Activated CD8-positive, alpha-beta memory T cell treated with anti-CD3 and anti-CD28 coated beads for 1 hour (primary cell): ENCODE results near the gene MTHFD1L.
"Not testable (repeated sequence)": the region's sequence is repeated elsewhere in the genome, so short reads cannot be mapped to it uniquely, and the experiment has no call there.

ENCODE experiments used
- DNase-seq, 2 donors: peaks; one replicate each; pipeline ENCODE4 v3.0.0-alpha.2; 2020; ENCODE audit warnings: low read depth in 1 of 2; ENCODE audit errors: extremely low read depth in 1 of 2

MTHFD1L gene

DNA sequence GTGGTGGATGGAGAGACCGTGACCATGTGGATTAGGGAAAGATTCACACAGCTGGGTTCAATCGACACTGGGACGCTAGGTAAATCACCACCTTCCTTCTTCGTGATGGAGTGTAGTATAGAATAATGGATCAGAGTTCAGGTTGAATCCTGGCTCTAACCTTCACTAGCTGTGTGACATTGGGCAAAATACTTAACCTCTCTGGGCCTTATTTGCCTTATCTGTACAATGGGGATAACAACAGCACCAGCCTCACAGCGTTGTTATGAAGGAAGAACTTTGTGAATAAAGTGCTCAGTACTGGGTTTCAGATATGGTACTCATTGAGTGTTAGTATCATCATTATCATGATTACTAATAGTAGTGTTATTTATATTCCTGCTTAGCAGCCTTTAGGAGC lies 248.1 kb downstream of the MTHFD1L start:
- DNase-seq, result no peak

DNA sequence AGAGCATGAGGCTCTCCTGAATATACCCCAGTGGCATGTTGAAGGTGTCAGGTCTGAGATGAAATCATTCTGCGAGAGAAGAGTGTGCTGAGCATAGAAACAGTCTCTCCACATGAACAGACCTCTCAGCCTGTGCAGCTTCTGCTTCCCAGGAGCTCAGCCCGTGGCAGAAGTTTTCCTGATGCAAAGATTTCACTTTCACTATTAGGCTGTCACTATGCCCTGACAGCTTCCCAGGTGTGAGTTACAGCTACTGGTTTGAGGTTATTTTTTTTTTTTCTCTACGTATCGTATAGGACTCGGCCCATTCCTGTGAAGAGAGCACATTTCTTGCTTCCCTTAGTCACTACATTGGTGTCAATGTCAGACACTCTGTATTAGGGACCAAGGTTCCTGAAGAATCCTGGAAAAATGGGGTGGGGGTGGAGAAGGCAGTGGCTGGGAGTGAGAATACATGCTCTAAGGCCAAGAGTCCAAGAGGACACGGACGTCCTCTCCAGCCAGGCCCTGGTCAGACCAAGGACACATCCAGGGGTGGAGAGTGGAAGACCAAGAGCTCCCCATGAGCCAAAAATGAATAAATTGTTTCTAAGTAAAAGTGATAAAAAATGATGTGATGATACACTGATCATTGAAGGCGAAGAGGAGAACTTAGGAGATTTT lies 253.1 kb downstream of the MTHFD1L start:
- DNase-seq, result no peak

DNA sequence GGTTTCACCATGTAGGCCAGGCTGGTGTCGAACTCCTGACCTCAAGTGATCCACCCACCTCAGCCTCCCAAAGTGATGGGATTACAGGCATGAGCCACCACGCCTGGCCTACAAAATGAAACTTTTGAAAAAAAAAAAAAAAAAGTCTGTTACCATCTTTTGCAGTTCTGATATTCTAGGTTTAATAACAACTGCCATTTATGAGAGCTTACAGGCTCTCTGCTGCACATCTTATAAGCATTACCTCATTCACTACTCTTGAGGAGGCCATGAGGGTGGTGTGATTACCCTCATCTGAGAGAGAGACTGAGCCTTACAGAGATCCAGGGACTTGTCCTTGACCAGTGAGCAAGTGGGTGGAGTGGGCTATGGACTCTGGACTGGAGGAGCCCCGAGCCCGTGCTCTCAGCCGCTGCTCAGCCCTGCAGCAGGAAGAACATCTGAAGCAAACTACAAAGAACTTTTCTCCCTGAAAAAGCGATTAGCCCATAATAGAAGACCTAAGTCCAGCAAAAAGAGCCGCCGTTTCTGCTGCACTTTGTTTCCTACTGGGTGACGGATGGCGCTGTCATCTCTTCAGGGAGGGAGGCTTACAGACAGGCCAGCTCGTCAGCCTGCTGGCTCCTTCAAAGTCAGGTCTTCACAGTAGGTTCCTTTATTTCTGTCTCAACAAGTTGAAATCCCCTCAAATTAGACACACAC lies 254.5 kb downstream of the MTHFD1L start:
- no peak for DNase-seq

DNA sequence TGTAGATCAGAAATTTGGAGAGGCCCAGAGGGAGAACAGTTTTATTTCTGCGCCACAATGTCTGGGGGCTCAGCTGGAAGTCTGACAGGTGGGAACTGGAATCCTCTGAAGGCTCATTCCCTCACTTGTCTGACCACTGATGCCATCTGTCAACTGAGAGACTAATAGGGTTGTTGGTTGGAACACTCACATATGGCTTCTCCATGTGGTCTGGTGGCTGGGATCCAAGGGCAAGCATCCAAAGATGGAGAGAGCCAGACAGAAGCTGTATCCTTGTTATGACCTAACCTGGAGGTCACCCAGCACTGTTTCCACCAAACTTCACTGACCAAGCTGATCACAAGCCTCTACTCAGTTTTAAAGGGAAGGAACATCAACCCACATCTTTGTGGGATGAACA lies 256.4 kb downstream of the MTHFD1L start:
- DNase-seq, result no peak

DNA sequence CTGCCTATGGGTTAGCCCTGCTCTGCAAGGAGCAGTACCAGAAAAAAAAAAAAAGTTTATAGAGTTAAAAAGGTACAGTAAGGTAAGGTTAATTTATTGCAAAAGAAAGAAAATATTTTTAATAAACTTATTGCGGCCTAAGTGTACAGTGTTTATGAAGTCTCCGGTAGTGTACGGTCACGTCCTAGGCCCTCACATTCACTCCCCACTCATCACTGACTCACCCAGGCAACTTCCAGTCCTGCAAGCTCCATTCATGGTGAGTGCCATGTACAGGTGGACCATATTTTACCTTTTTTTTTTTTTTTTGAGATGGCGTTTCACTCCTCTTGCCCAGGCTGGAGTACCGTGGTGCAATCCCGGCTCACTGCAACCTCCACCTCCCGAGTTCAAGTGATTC lies 258.1 kb downstream of the MTHFD1L start:
- not testable (repeated sequence) for DNase-seq

DNA sequence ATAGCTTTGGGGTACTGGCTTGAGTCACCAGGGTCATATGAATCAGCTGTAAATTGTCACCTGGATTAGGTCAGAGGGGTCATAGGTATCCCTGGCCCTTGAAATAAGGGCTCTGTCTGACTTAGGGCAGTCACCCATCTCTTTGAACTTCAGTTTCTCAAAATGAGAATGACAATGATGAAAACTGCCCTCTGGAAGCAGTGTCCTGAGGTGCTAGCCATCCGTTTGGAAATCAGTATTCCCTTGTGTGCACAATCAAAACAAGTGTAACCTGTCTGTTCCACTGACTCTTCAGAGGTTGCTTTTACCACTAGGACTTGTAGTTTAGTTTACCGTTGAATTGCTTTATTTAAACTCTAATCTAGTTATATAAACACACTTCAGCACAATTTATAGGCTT lies 259.7 kb downstream of the MTHFD1L start:
- DNase-seq, result not testable (repeated sequence)

DNA sequence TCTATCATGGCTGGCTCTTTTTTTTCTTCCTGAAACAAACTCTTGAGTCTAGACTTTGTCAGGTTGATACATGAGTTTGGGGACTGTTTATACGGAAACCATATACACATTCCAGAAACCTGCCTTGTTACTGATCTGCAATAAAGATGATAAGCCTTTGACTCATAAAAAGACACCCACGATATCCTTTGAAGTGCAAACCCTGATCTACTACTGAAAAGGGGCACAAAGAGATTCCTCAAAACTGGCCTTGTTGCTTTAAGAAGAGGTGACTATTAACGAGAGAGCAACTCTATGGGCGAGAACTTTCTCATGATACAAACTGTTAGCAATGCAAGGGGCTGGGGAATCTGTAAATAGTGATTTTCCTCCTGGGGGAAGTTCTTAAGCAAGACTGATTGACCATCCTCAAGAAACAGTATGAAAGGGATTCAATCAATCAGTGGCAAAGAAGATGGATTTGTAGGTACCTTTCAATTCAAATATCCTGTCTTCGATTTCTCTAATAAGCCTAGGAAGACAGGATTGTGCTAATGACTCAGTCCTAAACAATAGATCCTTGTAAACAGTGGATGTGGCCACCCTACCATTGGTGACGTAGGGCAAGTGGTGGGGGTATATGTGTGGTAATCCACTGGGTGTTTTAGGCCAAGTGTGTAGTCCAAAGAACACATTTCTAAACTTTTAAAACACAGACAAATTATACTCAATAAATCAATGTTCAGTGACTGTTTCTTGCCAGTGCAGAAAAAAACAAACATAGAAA lies 260.3 kb downstream of the MTHFD1L start:
- DNase-seq, result not testable (repeated sequence)

DNA sequence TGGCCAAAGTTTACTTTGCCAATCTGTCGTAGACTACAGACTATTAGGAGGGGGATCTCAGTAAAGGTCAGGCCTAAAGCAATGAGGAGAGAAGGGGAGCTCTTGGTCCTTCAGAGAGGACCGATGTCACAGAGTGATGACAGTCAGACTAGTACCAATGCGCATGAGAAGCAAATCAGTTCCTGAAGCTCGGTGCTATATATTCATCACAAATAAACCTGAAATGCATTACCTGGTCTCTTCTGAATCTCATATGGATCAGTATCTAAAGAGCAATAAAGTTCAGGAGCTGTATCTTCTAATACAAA lies 260.9 kb downstream of the MTHFD1L start:
- not testable (repeated sequence) for DNase-seq

DNA sequence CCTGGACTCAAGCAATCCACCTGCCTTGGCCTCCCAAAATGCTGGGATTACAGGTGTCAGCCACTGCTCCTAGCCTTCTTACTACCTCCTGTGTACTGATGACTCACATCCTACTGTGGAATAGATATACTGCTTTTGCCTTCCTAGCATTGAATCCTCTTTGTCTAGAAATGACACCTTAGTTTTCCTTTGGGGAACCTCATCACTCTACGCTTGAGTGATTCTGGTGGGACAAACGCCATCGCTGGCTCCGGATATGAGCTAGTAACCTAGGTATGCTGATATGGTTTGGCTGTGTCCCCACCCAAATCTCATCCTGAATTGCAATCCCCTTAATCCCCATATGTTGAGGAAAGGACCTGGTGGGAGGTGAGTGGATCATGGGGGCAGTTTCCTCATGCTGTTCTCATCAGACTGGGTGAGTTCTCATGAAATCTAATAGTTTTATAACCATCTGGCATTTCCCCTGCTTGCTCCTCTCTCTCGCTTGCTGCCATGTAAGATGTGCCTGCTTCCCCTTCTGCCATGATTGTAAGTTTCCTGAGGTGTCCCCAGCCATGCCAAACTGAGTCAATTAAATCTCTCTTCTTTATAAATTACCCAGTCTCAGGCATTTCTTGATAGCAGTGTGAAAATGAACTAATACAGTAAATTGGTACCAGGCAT lies 261.8 kb downstream of the MTHFD1L start:
- DNase-seq, result not testable (repeated sequence)

DNA sequence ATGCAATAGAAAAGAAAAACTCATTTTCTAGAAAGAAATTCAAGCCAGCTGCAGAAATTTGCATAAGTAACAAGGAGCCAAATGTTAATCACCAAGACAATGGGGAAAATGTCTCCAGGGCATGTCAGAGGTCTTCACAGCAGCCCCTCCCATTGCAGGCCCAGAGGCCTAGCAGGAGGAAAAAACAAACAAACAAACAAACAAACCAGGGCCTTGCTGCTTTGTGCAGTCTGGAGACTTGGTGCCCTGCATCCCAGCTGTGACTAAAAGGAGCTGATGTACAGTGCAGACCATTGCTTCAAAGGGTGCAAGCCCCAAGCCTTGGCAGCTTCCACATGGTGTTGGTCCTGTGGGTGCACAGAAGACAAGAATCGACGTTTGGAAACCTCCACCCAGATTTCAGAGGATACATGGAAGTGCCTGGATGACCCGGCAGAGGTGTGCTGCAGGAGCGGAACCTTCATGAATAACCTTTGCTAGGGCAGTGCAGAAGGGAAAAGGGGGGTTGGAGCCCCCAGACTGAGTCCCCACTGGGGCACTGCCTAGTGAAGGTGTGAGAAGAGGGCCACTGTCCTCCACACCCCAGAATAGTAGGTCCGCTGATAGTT lies 263.4 kb downstream of the MTHFD1L start:
- DNase-seq, result no peak

DNA sequence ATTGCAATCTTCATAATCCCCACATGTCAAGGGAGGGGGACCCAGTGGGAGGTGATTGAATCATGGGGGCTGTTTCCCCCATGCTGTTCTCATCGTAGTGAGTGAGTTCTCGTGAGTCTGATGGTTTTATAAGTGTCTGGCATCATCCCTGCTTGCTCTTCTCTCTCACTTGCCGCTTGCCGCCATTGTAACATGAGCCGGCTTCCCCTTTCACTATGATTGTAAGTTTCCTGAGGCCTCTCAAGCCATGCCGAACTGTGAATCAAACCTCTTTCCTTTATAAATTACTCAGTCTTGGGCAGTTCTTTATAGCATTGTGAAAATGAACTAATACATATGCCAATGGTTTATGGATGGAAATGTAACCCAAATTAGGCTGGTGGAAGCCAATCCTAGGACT lies 264.8 kb downstream of the MTHFD1L start:
- DNase-seq, result no peak

DNA sequence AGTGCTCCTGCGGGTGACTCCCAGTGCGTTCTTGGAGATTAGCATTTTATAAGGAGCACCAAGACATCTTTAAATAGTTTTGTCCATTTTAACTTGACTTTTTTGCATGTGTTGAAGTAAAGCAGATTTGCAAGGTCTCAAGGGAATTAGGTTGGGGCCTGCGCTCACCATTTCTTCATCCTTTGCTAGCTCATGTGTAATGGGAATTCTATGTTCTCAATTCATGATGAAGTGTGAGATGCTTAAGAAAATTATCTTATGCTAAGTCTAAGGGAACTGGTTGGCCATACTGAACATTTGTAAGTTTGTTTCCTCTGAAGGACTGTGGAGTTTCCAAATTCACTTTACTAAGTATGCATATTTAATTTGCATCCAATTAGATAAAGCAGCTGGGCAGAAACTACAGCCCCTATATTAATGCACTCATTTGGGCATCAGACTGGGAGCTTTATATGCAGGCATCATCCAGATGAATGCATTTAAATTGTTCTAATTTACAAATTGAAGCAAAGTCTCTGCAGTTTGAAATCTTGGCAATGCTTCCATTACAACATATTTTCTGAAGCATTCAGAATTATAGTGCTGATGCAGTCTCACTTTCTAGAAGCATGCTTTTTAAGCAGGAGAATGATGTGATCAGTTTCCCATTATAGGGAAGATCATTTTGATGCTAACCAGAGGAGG lies 266.0 kb downstream of the MTHFD1L start:
- no peak for DNase-seq

DNA sequence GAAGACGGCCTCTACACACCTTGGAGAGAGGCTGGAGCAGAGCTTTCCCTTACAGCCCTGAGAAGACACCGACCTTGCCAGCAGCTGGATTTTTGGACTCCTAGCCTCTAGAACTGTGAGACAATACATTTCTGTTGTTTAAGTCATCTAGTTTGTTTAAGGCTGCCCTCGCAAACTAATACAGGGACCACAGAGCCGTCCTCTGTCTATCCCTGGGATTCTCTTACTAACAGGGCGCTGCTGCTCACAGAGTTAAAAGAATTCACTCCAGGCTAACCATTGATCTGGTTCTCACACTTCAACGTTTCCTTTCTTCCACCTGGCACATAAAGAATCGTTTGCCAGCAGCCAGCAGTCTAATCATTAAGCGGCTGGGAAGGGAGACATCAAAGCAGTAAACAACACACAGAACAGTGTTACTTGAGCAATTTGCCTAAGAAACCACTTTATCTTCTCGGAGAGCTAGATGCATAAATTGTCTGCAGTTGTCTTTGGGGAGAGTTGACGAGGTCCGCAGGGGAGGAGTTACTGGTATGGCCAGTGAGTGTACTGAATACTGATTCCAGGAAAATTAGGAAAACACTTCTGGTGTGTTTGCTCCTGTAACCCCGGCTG lies 270.7 kb downstream of the MTHFD1L start:
- DNase-seq, result no peak

DNA sequence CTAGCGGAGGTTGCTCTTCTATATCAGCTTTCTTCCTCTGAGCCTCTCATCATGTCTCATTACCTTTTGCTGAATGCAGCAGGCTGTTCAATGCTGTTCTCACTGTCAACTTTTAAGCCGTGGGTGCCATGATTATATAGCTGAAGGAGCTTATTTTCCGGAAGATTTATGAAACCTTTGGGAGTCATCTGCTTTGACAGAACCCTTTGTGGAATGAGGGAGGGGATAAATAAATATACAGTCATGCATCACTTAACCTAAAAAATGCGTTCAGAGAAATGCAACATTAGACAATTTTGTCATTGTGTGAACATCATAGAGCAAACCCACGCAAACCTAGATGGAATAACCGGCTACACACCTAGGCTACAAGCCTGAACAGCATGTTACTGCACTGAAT lies 272.0 kb downstream of the MTHFD1L start:
- no peak for DNase-seq

DNA sequence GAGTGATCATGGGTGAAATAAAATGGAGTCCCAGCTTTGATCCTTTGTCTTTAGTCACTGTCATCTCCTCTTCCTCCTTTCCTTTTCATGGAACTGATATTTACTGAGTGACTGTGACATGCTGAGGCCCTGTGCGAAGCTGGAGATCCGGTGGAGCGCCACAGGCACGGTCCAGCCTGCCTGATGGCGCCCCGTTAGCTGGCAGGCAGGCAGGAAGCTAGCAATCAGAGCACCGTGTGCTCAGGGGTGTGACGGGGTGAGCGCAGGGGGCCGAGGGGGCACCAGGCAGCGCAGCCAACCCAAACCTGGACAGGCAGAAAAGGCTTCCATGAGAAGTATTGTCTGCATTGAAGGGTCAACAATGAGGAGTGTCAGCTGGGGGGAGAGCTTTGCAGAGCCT lies 274.0 kb downstream of the MTHFD1L start:
- no peak for DNase-seq

DNA sequence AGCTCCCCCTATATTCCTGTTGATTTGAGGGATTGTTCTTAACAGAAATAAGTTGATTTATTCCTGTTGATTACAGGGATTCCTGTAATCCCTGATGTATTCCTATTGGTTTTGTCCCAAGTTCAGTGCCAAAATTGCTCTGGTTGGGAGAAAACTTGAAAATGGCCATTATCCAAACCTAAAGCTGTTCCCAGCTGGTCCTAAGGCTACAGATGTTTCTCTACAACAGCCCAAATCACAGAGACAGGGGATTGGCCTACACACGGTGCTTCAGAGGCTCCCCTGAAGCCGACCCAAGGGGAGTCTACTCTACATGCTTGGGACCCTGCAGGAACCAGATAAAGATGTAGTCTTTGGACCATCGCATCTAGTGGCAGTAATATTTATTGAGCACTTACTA lies 275.3 kb downstream of the MTHFD1L start:
- DNase-seq, result no peak

DNA sequence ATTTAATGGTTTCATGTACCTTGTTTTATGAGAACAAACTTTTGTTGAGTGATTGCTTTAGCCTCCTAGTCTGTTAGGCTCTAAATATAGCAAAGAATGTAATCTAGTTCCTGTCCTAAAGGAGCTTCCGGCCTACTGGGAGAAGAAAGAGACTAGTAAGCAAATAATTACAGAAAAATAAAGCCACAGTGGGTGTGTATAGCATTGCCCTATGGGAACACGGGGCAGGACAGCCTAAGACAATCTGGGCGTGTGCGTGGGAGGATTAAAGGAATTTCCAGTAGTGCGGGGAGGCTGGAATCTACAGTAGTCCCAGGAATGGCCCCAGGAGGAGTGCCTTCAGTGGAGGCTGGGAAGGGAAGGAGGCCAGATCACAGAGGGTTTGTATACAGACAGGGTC lies 276.2 kb downstream of the MTHFD1L start:
- no peak for DNase-seq

DNA sequence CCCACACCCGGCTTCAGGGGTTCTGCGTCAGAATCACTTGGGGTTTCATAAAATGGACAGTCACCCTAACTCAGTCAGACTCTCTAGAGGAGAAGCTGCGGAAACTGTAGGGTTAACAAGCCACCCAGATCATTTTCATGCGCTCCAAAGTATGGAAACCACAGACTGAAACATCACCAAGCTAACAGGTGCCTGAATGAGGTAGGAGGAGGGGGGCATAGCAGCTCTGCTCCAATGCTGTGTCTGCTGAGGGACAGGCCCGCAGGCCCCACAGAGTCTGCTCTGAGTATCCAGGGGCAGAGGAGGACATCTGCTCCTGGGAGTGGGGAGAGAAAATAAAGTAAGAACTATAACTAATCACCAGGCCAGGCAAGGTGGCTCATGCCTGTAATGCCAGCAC lies 277.2 kb downstream of the MTHFD1L start:
- DNase-seq, result no peak

DNA sequence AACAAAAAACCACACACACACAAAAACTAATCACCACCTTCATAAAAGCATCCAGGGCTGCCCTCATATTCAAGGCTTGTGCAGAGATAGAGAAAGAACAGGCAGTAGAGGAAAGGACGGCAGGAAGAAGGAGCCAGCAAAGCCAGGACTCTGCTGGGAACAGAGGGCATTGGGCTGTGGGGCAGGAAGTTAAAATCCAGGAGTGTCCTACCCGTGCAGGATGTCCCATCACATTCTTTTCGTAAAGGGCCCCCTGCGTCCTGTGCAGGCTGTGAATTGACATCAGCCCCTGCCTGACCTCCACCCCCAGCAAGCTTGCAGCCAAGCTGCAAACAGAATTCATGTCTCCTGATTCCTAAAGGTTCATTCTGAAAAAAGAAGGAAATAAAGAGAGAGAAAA lies 277.8 kb downstream of the MTHFD1L start:
- no peak for DNase-seq

DNA sequence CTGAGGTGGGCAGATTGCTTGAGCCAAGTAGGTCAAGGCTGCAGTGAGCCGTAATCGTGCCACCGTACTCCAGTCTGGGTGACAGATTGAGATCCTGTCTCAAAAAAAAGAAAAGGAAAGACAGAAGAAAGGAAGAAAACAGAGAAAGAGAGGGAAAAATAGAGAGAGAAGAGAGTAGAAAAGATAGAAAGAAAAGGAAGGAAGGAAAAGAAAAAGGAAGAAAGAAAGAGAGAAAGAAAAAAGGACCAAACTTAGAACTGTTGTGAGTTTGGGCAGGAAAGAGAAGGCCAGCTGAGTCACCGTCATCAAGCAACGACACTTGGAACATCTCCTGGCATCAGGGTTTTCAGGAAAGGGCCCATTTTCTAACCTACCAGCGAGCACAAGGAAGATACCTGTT lies 278.3 kb downstream of the MTHFD1L start:
- DNase-seq, result no peak
